DOHH2 (cell line): Measurements from ENCODE around the gene CACNA2D1.

ENCODE experiments used
- H3F3A ChIP-seq: fragments of 200-600 bp; sonication (generic), shearing (Covaris generic); 2 replicates; pipeline ENCODE4 v1.6.0; 2016; ENCODE audit warnings: antibody characterized with exemption, mild to moderate bottlenecking; ENCODE audit not compliant: control insufficient read depth, insufficient read depth
- H3K27ac ChIP-seq: fragments of 200-600 bp; sonication (generic); 2 replicates; pipeline ENCODE4 v1.5.1; 2014; ENCODE audit warnings: low read depth, mild to moderate bottlenecking, low read length, moderate library complexity
- H3K27me3 ChIP-seq: fragments of 200-600 bp; sonication (generic); 2 replicates; pipeline ENCODE4 v1.6.1; 2014; ENCODE audit warnings: mild to moderate bottlenecking, low read length, mixed read lengths; ENCODE audit not compliant: control insufficient read depth
- H3K36me3 ChIP-seq: fragments of 200-600 bp; sonication (generic); 2 replicates; pipeline ENCODE4 v1.6.1; 2014; ENCODE audit warnings: mild to moderate bottlenecking, low read length, moderate library complexity, mixed read lengths; ENCODE audit not compliant: control insufficient read depth
- H3K4me1 ChIP-seq: fragments of 200-600 bp; sonication (generic); 2 replicates; pipeline ENCODE4 v1.6.1; 2014; ENCODE audit warnings: mild to moderate bottlenecking, low read length, mixed read lengths; ENCODE audit not compliant: control insufficient read depth
- H3K4me2 ChIP-seq: fragments of 200-600 bp; sonication (generic); 2 replicates; pipeline ENCODE4 v1.6.0; 2014; ENCODE audit warnings: mild to moderate bottlenecking, low read length, moderate library complexity
- H3K4me3 ChIP-seq: fragments of 200-600 bp; sonication (generic); 2 replicates; pipeline ENCODE4 v1.5.1; 2014; ENCODE audit warnings: mild to moderate bottlenecking, low read length, mixed read lengths
- H3K79me2 ChIP-seq: fragments of 200-600 bp; sonication (generic); 2 replicates; pipeline ENCODE4 v1.6.1; 2014; ENCODE audit warnings: mild to moderate bottlenecking, low read length, mixed read lengths; ENCODE audit not compliant: control insufficient read depth
- H3K9me2 ChIP-seq: fragments of 200-600 bp; sonication (generic); replicated peaks from 2 replicates; pipeline ENCODE4 v1.6.1; 2014; ENCODE audit warnings: mild to moderate bottlenecking, low read length, mixed read lengths; ENCODE audit not compliant: control insufficient read depth
- H3K9me3 ChIP-seq: fragments of 200-600 bp; sonication (generic); 2 replicates; pipeline ENCODE4 v1.6.1; 2014; ENCODE audit warnings: antibody characterized with exemption, low read length, mixed read lengths; ENCODE audit not compliant: control insufficient read depth, insufficient read depth
- H4K20me1 ChIP-seq: fragments of 200-600 bp; sonication (generic); 2 replicates; pipeline ENCODE4 v1.6.0; 2014; ENCODE audit warnings: low read depth, mild to moderate bottlenecking, antibody characterized with exemption, low read length, moderate library complexity; ENCODE audit not compliant: control insufficient read depth, insufficient read depth
- EZH2phosphoT487 ChIP-seq: fragments of 200-600 bp; sonication (generic); IDR thresholded peaks from 2 replicates; pipeline ENCODE4 v1.6.1; 2017; ENCODE audit warnings: borderline replicate concordance, mild to moderate bottlenecking, antibody characterized with exemption, low read length, moderate library complexity, mixed read lengths
- TF ChIP-seq, protein P1 (sequence below): fragments of 200-600 bp; sonication (generic); IDR thresholded peaks from one replicate; pipeline ENCODE4 v1.5.1; 2014; ENCODE audit warnings: antibody characterized with exemption, mild to moderate bottlenecking, low read depth, low read length; ENCODE audit not compliant: poor library complexity, severe bottlenecking

The CACNA2D1 gene

DNA sequence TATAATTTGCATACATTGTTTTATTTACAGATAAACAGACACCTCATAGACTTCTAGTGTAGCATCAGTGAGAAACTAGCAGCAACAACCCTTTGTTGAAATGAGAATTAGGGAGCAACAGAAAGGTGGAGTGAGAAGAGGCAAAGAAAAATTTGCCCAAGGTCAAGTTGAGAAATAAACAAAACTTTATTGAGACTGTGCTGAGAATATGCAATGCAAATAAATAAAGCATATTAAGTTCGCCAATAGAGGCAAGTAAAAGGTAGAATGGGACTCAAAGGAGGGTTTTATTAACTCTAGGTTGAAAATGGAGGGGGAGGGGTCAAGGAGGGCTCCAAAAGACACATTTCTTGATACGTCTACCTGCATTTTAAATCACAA lies 49.7 kb downstream of the CACNA2D1 start:
- Histone ChIP-seq H3K79me2 (no peaks in the 10 kb centered on the region), H3K4me2 (no peak overlapping the region), H3K4me1 (no peaks in the 10 kb centered on the region), H3K27me3 (no peaks in the 10 kb centered on the region), H3F3A (no peaks in the 10 kb centered on the region), H3K9me2 (no peaks in the 10 kb centered on the region), H3K36me3 (no peaks in the 10 kb centered on the region), H3K27ac (no peak overlapping the region), H3K9me3 (no peaks in the 10 kb centered on the region), H3K4me3 (no peak overlapping the region), H4K20me1 (no peaks in the 10 kb centered on the region)
- TF ChIP-seq EZH2phosphoT487, result no peak
- TF ChIP-seq, protein P1, sequence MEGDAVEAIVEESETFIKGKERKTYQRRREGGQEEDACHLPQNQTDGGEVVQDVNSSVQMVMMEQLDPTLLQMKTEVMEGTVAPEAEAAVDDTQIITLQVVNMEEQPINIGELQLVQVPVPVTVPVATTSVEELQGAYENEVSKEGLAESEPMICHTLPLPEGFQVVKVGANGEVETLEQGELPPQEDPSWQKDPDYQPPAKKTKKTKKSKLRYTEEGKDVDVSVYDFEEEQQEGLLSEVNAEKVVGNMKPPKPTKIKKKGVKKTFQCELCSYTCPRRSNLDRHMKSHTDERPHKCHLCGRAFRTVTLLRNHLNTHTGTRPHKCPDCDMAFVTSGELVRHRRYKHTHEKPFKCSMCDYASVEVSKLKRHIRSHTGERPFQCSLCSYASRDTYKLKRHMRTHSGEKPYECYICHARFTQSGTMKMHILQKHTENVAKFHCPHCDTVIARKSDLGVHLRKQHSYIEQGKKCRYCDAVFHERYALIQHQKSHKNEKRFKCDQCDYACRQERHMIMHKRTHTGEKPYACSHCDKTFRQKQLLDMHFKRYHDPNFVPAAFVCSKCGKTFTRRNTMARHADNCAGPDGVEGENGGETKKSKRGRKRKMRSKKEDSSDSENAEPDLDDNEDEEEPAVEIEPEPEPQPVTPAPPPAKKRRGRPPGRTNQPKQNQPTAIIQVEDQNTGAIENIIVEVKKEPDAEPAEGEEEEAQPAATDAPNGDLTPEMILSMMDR, result no peak

DNA sequence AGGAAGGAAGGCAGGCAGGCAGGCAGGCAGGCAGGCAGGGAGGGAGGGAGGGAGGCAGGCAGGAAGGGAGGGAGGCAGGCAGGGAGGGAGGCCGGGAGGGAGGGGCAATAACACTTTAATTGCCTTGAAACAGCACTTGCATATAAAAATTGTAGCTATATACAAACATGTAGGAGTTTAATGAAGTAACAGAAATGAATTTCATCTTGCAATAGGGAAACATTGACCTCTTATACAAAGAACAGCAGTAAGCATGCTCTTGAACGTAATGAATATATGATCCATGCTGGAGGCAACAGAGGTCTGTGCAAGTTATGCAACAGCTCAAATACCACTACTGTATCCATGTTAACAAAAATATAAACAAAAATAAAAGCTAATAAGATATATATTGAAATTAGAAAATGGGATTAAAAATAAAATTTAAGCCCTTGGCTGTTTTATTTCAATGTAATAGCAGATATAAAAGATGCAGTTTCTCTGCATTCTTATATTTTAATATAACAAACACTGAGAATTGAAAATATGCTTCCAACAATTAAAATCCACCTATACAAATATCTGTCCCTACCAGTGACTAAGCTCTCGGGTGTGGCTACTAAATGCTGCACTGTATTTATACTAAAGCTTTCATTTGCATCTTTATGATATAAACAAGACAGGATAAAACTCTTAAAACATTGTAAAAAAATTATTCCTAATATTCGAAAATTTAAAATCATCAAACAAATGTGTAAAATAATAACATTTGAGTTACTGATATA lies 50.3 kb downstream of the CACNA2D1 start:
- no peak overlapping the region for H3K27ac ChIP-seq
- H3K27me3 ChIP-seq, result no peaks in the 10 kb centered on the region
- H3K4me3 ChIP-seq, result no peak overlapping the region
- H3K4me1 ChIP-seq, result no peaks in the 10 kb centered on the region
- H3K4me2 ChIP-seq, result no peak overlapping the region
- H3K9me3 ChIP-seq, result no peaks in the 10 kb centered on the region
- no peaks in the 10 kb centered on the region for H3K9me2 ChIP-seq
- H3K79me2 ChIP-seq, result no peaks in the 10 kb centered on the region
- H3K36me3 ChIP-seq, result no peaks in the 10 kb centered on the region
- H3F3A ChIP-seq, result no peaks in the 10 kb centered on the region
- no peaks in the 10 kb centered on the region for H4K20me1 ChIP-seq
- TF ChIP-seq, protein P1, result no peak
- no peak for TF ChIP-seq EZH2phosphoT487

DNA sequence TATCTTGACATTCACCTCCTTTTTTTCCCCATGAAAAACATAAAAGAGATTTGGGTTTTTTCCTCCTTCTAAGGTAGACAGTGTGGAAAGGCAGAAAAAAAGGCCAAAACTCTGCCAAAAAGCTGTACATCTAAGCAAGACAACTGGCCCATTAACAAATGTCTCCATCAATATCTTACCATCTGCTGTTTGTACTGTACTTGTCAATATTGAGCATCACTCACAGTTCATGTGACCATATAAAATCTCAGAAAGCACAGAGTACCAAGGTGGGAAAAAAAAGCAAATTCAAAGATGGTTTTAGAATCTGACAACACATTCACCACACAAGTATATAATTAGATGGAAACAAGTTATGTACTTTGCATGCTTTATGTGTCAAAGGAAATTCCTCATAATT lies 52.6 kb downstream of the CACNA2D1 start:
- no peaks in the 10 kb centered on the region for H3K4me1 ChIP-seq
- H3K4me3 ChIP-seq, result no peak overlapping the region

More for the DNA sequence above, 52.6 kb downstream of the CACNA2D1 start:
- H3K36me3 ChIP-seq, result no peaks in the 10 kb centered on the region
- no peak for TF ChIP-seq EZH2phosphoT487
- TF ChIP-seq, protein P1, result no peak
- no peaks in the 10 kb centered on the region for H3K9me2 ChIP-seq
- H4K20me1 ChIP-seq, result no peaks in the 10 kb centered on the region
- no peak overlapping the region for H3K27ac ChIP-seq
- no peaks in the 10 kb centered on the region for H3F3A ChIP-seq
- no peaks in the 10 kb centered on the region for H3K27me3 ChIP-seq
- H3K79me2 ChIP-seq, result no peaks in the 10 kb centered on the region
- H3K4me2 ChIP-seq, result no peak overlapping the region
- H3K9me3 ChIP-seq, result no peaks in the 10 kb centered on the region
